Measurements from ENCODE around the gene SFI1. TPM values are rescaled to one million over a fixed set of nuclear protein-coding genes. Genes with fewer than 3 reads are reported as not detected.
A peak's percentile ranks its signal among the peaks of the same experiment; 100 is the strongest.

The SFI1 gene
- total RNA-seq, 5 donors from 2014 or later (not counting 1 experiment from before 2014, with no cell fraction given) = 284 to 383 (median 304) TPM

- CTCF ChIA-PET = no interaction called here
- Mint-ChIP-seq H3K36me3 (peaks cover 21% of the 10 kb centered on the region), H3K9me3 (no peaks in the 10 kb centered on the region), H3K4me1 (peaks cover 12 to 21% (median 18%) of the 10 kb centered on the region in 3 donors), H3K4me3 (no peak overlapping the region), H3K27ac (peak overlapping the region in 1 of 2 donors; percentile 57), H3K27me3 (no peaks in the 10 kb centered on the region)
- Histone ChIP-seq H3K36me3 (ENCODE audit: control insufficient read depth in 2 of 2, extremely low read depth in 1 of 2, insufficient read depth in 1 of 2, low read length in 1 of 2) (peaks cover 32 to 74% of the 10 kb centered on the region in 2 donors), H3K4me1 (ENCODE audit: control insufficient read depth in 1 of 2, extremely low read depth in 1 of 2, insufficient read depth in 2 of 2, low read length in 2 of 2) (peaks cover 0 to 21% of the 10 kb centered on the region in 2 experiments), H3K4me3 (ENCODE audit: control insufficient read depth in 1 of 2, extremely low read depth in 1 of 2, low read length in 1 of 2) (no peak overlapping the region), H3K27me3 (replicated peaks in 1 of 2; ENCODE audit: control insufficient read depth in 2 of 2, extremely low read depth in 1 of 2, insufficient read depth in 2 of 2, low read length in 1 of 2) (no peaks in the 10 kb centered on the region), H3K27ac (ENCODE audit: low read length) (no peak overlapping the region), H3K9me3 (no peaks in the 10 kb centered on the region)
- ATAC-seq (replicated peaks in 1 of 4) = peak in 1 of 4 experiments; percentile 11
- POLR2A ChIA-PET = interaction anchor here in 1 of 2 donors (0.5 kb wide), 1 partner anchor 531 kb away, joined by 6 read pairs; no protein-coding TSS in a partner anchor
- WGBS (ENCODE audit: insufficient coverage) = 94% methylated on average over 22 of the region's 23 CpGs
- no peak for DNase-seq
Measured at GRCh38 chr22:31613286-31613903, 117.1 kb downstream of the SFI1 start.

- no peaks in the 10 kb centered on the region for H3K9me3 ChIP-seq
- H3K27ac Mint-ChIP-seq = peak overlapping the region in 1 of 2 donors; percentile 57
- peaks cover 0 to 21% of the 10 kb centered on the region in 2 experiments for H3K4me1 ChIP-seq (ENCODE audit: control insufficient read depth in 1 of 2, extremely low read depth in 1 of 2, insufficient read depth in 2 of 2, low read length in 2 of 2)
- ChIA-PET POLR2A (interaction anchor here in 1 of 2 donors (0.5 kb wide), 1 partner anchor 532 kb away, joined by 6 read pairs; no protein-coding TSS in a partner anchor), CTCF (no interaction called here)
- H3K36me3 ChIP-seq (ENCODE audit: control insufficient read depth in 2 of 2, extremely low read depth in 1 of 2, insufficient read depth in 1 of 2, low read length in 1 of 2) = peaks cover 34 to 75% of the 10 kb centered on the region in 2 donors
- peaks cover 22% of the 10 kb centered on the region for H3K36me3 Mint-ChIP-seq
- DNase-seq = no peak
- no peak overlapping the region for H3K4me3 ChIP-seq (ENCODE audit: control insufficient read depth in 1 of 2, extremely low read depth in 1 of 2, low read length in 1 of 2)
- ATAC-seq (replicated peaks in 1 of 4) = no peak
- H3K27me3 Mint-ChIP-seq = no peaks in the 10 kb centered on the region
- H3K9me3 Mint-ChIP-seq = no peaks in the 10 kb centered on the region
- H3K27me3 ChIP-seq (replicated peaks in 1 of 2; ENCODE audit: control insufficient read depth in 2 of 2, extremely low read depth in 1 of 2, insufficient read depth in 2 of 2, low read length in 1 of 2) = no peaks in the 10 kb centered on the region
- 72% methylated on average over 6 of the region's 10 CpGs for WGBS (ENCODE audit: insufficient coverage)
- H3K27ac ChIP-seq (ENCODE audit: low read length) = no peak overlapping the region
- H3K4me3 Mint-ChIP-seq = no peak overlapping the region
- H3K4me1 Mint-ChIP-seq = peaks cover 12 to 21% (median 18%) of the 10 kb centered on the region in 3 donors
Measured at GRCh38 chr22:31613904-31614296, 117.6 kb downstream of the SFI1 start.

- H3K27ac Mint-ChIP-seq = peak overlapping the region; percentile 69 to 78
- Histone ChIP-seq H3K27me3 (replicated peaks in 1 of 2; ENCODE audit: control insufficient read depth in 2 of 2, extremely low read depth in 1 of 2, insufficient read depth in 2 of 2, low read length in 1 of 2) (no peaks in the 10 kb centered on the region), H3K36me3 (ENCODE audit: control insufficient read depth in 2 of 2, extremely low read depth in 1 of 2, insufficient read depth in 1 of 2, low read length in 1 of 2) (peaks cover 32 to 74% of the 10 kb centered on the region in 2 donors), H3K4me3 (ENCODE audit: control insufficient read depth in 1 of 2, extremely low read depth in 1 of 2, low read length in 1 of 2) (no peak overlapping the region), H3K4me1 (ENCODE audit: control insufficient read depth in 1 of 2, extremely low read depth in 1 of 2, insufficient read depth in 2 of 2, low read length in 2 of 2) (peaks cover 0 to 21% of the 10 kb centered on the region in 2 experiments), H3K27ac (ENCODE audit: low read length) (no peak overlapping the region), H3K9me3 (no peaks in the 10 kb centered on the region)
- H3K4me1 Mint-ChIP-seq = peaks cover 12 to 21% (median 18%) of the 10 kb centered on the region in 3 donors
- no peaks in the 10 kb centered on the region for H3K9me3 Mint-ChIP-seq
- DNase-seq (no peak), ATAC-seq (replicated peaks in 1 of 4) (no peak)
- no peaks in the 10 kb centered on the region for H3K27me3 Mint-ChIP-seq
- CTCF ChIA-PET = no interaction called here
- H3K4me3 Mint-ChIP-seq = no peak overlapping the region
- 74% methylated on average over 18 of the region's 18 CpGs for WGBS (ENCODE audit: insufficient coverage)
- POLR2A ChIA-PET = no interaction called here
- peaks cover 28% of the 10 kb centered on the region for H3K36me3 Mint-ChIP-seq
Measured at GRCh38 chr22:31614781-31615490, 118.6 kb downstream of the SFI1 start.

GRCh38 chr22:31615491-31615860 lies 119.1 kb downstream of the SFI1 start:
- CTCF ChIA-PET = no interaction called here
- WGBS (ENCODE audit: insufficient coverage) = 73% methylated on average over 4 of the region's 4 CpGs
- Mint-ChIP-seq H3K27ac (peak overlapping the region; percentile 64 to 78), H3K4me1 (peaks cover 12 to 21% (median 18%) of the 10 kb centered on the region in 3 donors), H3K36me3 (peaks cover 26% of the 10 kb centered on the region), H3K27me3 (no peaks in the 10 kb centered on the region), H3K4me3 (no peak overlapping the region), H3K9me3 (no peaks in the 10 kb centered on the region)
- Histone ChIP-seq H3K9me3 (no peaks in the 10 kb centered on the region), H3K27ac (ENCODE audit: low read length) (no peak overlapping the region), H3K27me3 (replicated peaks in 1 of 2; ENCODE audit: control insufficient read depth in 2 of 2, extremely low read depth in 1 of 2, insufficient read depth in 2 of 2, low read length in 1 of 2) (no peaks in the 10 kb centered on the region), H3K36me3 (ENCODE audit: control insufficient read depth in 2 of 2, extremely low read depth in 1 of 2, insufficient read depth in 1 of 2, low read length in 1 of 2) (peaks cover 33 to 74% of the 10 kb centered on the region in 2 donors), H3K4me1 (ENCODE audit: control insufficient read depth in 1 of 2, extremely low read depth in 1 of 2, insufficient read depth in 2 of 2, low read length in 2 of 2) (peaks cover 0 to 21% of the 10 kb centered on the region in 2 experiments), H3K4me3 (ENCODE audit: control insufficient read depth in 1 of 2, extremely low read depth in 1 of 2, low read length in 1 of 2) (no peak overlapping the region)
- DNase-seq (no peak), ATAC-seq (replicated peaks in 1 of 4) (no peak)
- POLR2A ChIA-PET = no interaction called here

DNA sequence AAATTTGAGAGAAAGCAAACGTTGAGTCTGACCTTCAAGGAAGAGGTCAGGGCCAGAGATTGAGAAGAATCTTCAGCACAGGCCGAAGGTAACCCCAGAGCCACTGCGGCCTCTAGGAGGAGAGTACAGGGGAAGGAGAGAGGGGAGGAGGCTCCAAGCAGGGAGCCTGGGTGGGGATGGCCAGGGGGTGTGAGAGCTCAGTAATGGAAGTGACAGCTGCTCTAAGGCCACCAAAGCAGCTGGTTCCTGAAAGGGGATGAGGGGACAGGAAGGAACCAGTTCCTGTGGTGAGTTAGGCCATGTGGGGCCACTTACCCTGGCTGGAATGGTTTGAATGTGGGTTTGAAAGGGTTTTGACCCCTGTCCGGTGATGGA lies 119.6 kb downstream of the SFI1 start:
- 64% methylated on average over 4 of the region's 4 CpGs for WGBS (ENCODE audit: insufficient coverage)
- Mint-ChIP-seq H3K4me3 (no peak overlapping the region), H3K27me3 (no peaks in the 10 kb centered on the region), H3K4me1 (peaks cover 12 to 21% (median 18%) of the 10 kb centered on the region in 3 donors), H3K36me3 (peaks cover 25% of the 10 kb centered on the region), H3K27ac (peak overlapping the region; percentile 64 to 78), H3K9me3 (no peaks in the 10 kb centered on the region)
- peaks cover 29 to 74% of the 10 kb centered on the region in 2 donors for H3K36me3 ChIP-seq (ENCODE audit: control insufficient read depth in 2 of 2, extremely low read depth in 1 of 2, insufficient read depth in 1 of 2, low read length in 1 of 2)
- H3K4me3 ChIP-seq (ENCODE audit: control insufficient read depth in 1 of 2, extremely low read depth in 1 of 2, low read length in 1 of 2) = no peak overlapping the region
- H3K4me1 ChIP-seq (ENCODE audit: control insufficient read depth in 1 of 2, extremely low read depth in 1 of 2, insufficient read depth in 2 of 2, low read length in 2 of 2) = peaks cover 0 to 21% of the 10 kb centered on the region in 2 experiments
- DNase-seq (no peak), ATAC-seq (replicated peaks in 1 of 4) (no peak)
- H3K27ac ChIP-seq (ENCODE audit: low read length) = no peak overlapping the region
- no peaks in the 10 kb centered on the region for H3K27me3 ChIP-seq (replicated peaks in 1 of 2; ENCODE audit: control insufficient read depth in 2 of 2, extremely low read depth in 1 of 2, insufficient read depth in 2 of 2, low read length in 1 of 2)
- POLR2A ChIA-PET = no interaction called here
- no peaks in the 10 kb centered on the region for H3K9me3 ChIP-seq
- CTCF ChIA-PET = interaction anchor here in 1 of 2 donors (0.6 kb wide), 1 partner anchor 82 kb away, joined by 3 read pairs; no protein-coding TSS in a partner anchor

DNA sequence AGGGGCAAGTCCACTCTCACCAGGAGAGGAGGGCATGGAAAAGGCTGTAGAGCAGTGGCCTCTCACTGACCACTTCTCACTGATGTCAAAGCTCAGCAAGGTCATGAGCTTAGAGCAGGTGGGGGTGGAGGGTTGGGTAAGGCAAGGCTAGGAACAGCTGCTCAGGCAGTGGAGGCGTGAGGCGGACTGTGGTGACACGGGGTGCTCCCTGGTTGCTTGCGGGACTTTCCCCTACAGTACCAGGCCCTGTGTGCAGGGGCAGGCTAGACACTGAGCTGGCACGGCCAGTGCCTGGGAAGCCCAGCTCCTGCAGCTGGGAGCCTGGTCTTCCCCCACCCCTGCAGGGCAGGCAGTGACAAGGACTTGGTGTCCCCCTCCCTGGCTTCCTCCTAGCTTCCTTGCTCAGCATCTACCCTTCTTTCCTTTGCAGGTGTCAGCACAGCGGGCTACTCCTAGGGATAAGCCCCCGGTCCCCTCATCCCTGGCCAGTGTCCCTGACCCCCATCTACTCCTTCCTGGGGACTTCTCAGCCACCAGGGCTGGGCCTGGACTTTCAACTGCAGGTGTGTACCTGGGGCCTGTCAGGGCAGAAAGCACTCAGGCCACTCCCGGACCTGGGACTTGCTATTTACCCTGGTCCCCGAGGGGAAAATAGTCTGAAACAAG lies 120.1 kb downstream of the SFI1 start:
- Histone ChIP-seq H3K4me1 (ENCODE audit: control insufficient read depth in 1 of 2, extremely low read depth in 1 of 2, insufficient read depth in 2 of 2, low read length in 2 of 2) (peaks cover 0 to 21% of the 10 kb centered on the region in 2 experiments), H3K27ac (ENCODE audit: low read length) (no peak overlapping the region), H3K9me3 (no peaks in the 10 kb centered on the region), H3K27me3 (replicated peaks in 1 of 2; ENCODE audit: control insufficient read depth in 2 of 2, extremely low read depth in 1 of 2, insufficient read depth in 2 of 2, low read length in 1 of 2) (no peaks in the 10 kb centered on the region), H3K4me3 (ENCODE audit: control insufficient read depth in 1 of 2, extremely low read depth in 1 of 2, low read length in 1 of 2) (no peak overlapping the region), H3K36me3 (ENCODE audit: control insufficient read depth in 2 of 2, extremely low read depth in 1 of 2, insufficient read depth in 1 of 2, low read length in 1 of 2) (peaks cover 25 to 69% of the 10 kb centered on the region in 2 donors)
- peak overlapping the region; percentile 64 to 78 for H3K27ac Mint-ChIP-seq
- ATAC-seq (replicated peaks in 1 of 4) (peak in 1 of 4 experiments; percentile 24), DNase-seq (no peak)
- no peaks in the 10 kb centered on the region for H3K9me3 Mint-ChIP-seq
- H3K4me3 Mint-ChIP-seq = no peak overlapping the region
- peaks cover 12 to 21% (median 18%) of the 10 kb centered on the region in 3 donors for H3K4me1 Mint-ChIP-seq
- H3K36me3 Mint-ChIP-seq = peaks cover 25% of the 10 kb centered on the region
- POLR2A ChIA-PET = no interaction called here
- CTCF ChIA-PET = interaction anchor here in 1 of 2 donors (0.6 kb wide), 1 partner anchor 82 kb away, joined by 3 read pairs; no protein-coding TSS in a partner anchor
- WGBS (ENCODE audit: insufficient coverage) = 69% methylated on average over 4 of the region's 9 CpGs
- H3K27me3 Mint-ChIP-seq = no peaks in the 10 kb centered on the region

Data from T-cell (primary cell).